ENCODE measurements around the gene CAPRIN2. TPM values are rescaled to one million over a fixed set of nuclear protein-coding genes. Genes with fewer than 3 reads are reported as not detected.
A peak's percentile ranks its signal among the peaks of the same experiment; 100 is the strongest.

The CAPRIN2 gene
- total RNA-seq, 1 donor, result 32.9 TPM

DNA sequence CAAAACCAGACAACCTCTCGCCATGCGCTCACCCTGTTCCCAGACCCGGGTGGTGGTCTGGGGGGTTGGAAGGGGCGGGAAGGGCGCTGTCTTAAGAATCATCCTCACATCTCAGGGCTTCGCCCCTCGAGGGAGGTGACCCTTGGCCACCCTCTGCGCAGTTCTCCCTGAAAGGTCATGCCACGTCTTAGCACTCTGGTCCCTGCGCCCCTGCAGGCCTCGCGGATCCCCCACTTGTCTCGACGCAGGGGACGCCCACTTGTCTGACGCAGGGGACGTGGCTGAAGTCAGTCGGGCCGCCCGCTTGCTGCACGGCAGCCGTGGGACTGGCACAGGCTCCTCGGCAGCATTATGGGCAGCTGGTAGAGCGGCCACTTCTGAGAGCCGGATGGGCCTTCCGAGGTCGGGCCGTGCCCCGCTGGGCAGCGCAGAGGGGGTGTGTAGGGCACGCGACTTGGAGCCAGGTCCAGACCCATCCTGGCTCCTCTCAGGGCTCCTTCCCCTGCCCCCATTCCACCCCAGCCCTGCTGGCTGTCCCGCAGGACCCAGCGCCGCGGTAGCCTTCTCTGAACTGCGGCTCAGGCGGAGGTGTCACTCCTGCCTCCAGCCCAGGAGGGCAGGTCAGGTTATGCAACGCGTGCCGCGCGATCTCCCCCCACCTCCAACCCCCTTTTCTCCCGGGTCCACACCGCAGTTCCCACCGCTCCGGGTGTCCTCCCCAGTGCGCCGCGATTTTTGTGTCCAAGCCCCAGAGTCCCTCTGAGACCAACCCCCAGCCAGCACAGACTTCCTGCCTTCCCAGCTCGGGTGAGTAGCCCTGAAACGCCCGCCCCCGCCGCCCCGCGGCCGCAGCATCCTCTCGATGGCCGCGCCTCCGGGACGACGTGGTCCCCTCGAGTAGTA lies 40.9 kb upstream of the CAPRIN2 start:
- H3K9me3 ChIP-seq (ENCODE audit: low read depth, low read length), result no peaks in the 10 kb centered on the region
- H3K4me3 ChIP-seq (ENCODE audit: insufficient read depth, low read length), result peak overlapping the region; percentile 81
- DNase-seq (ENCODE audit: insufficient read length, low spot score, missing footprints), result peak; percentile 96
- peak overlapping the region; percentile 91 for H3K27ac ChIP-seq (ENCODE audit: low read depth, low read length)
- no peaks in the 10 kb centered on the region for H4K20me1 ChIP-seq (ENCODE audit: insufficient read depth, low read length)
- H3K36me3 ChIP-seq (ENCODE audit: insufficient read depth, low read length), result peaks cover 11% of the 10 kb centered on the region
- H3K4me1 ChIP-seq (ENCODE audit: insufficient read depth, low read length), result peaks cover 29% of the 10 kb centered on the region
- peak overlapping the region; percentile 79 for H2AFZ ChIP-seq (ENCODE audit: low read length)
- no peaks in the 10 kb centered on the region for H3K27me3 ChIP-seq (ENCODE audit: insufficient read depth, low read length)
- H3K79me2 ChIP-seq (ENCODE audit: insufficient read depth, low read length), result peaks cover 2% of the 10 kb centered on the region
- TF ChIP-seq, protein P1, sequence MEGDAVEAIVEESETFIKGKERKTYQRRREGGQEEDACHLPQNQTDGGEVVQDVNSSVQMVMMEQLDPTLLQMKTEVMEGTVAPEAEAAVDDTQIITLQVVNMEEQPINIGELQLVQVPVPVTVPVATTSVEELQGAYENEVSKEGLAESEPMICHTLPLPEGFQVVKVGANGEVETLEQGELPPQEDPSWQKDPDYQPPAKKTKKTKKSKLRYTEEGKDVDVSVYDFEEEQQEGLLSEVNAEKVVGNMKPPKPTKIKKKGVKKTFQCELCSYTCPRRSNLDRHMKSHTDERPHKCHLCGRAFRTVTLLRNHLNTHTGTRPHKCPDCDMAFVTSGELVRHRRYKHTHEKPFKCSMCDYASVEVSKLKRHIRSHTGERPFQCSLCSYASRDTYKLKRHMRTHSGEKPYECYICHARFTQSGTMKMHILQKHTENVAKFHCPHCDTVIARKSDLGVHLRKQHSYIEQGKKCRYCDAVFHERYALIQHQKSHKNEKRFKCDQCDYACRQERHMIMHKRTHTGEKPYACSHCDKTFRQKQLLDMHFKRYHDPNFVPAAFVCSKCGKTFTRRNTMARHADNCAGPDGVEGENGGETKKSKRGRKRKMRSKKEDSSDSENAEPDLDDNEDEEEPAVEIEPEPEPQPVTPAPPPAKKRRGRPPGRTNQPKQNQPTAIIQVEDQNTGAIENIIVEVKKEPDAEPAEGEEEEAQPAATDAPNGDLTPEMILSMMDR (IDR thresholded peaks at IDR 0.05; ENCODE audit: extremely low read depth, low read depth, low read length), result no peak
- H3K4me2 ChIP-seq (ENCODE audit: insufficient read depth, low read length), result peak overlapping the region; percentile 79

DNA sequence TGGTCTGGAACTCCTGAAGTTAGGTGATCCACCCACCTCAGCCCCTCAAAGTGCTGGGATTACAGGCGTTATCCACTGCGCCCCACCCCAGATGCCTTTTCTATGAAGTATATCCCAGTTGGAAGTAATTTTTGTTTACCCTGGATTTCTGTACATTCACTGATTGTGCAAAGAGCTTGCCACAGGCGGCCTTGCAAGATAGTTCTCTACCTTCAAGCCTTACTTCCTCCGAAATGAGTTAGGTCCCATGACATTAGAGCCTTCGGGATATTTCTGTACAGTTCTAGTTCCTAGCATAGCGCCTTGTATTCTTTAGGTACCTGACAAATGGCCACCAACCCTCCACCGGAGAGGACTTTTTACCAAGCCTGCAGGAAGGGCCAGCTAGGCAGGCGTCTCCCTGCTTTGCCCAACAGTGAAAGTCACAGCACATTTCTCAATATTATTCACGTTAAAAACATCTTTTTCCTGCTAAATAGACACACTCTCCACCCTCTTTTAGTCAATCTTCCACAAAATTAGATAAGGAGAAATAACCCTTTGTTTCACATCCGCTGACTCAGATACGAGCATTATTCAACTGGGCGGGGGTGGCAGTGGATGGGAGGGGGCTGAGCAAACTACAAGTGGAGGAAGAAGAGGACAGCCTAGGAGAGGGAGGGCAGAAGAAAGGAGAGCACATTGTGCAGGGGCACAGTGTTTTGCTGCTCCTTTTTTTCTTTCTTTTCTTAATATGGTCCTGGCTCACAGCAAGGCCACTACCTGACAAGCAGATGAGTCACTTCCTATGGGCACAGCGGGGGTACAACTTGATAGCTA lies 40.0 kb upstream of the CAPRIN2 start:
- H3K9me3 ChIP-seq (ENCODE audit: low read depth, low read length), result no peaks in the 10 kb centered on the region
- peaks cover 3% of the 10 kb centered on the region for H3K36me3 ChIP-seq (ENCODE audit: insufficient read depth, low read length)
- DNase-seq (ENCODE audit: insufficient read length, low spot score, missing footprints), result peak; percentile 88
- peak overlapping the region; percentile 91 for H3K27ac ChIP-seq (ENCODE audit: low read depth, low read length)
- peak overlapping the region; percentile 79 for H3K4me2 ChIP-seq (ENCODE audit: insufficient read depth, low read length)
- TF ChIP-seq, protein P1 (IDR thresholded peaks at IDR 0.05; ENCODE audit: extremely low read depth, low read depth, low read length), result no peak
- H4K20me1 ChIP-seq (ENCODE audit: insufficient read depth, low read length), result no peaks in the 10 kb centered on the region
- peaks cover 29% of the 10 kb centered on the region for H3K4me1 ChIP-seq (ENCODE audit: insufficient read depth, low read length)
- peak overlapping the region; percentile 81 for H3K4me3 ChIP-seq (ENCODE audit: insufficient read depth, low read length)
- H3K79me2 ChIP-seq (ENCODE audit: insufficient read depth, low read length), result peaks cover 2% of the 10 kb centered on the region
- H3K27me3 ChIP-seq (ENCODE audit: insufficient read depth, low read length), result no peaks in the 10 kb centered on the region
- peak overlapping the region; percentile 79 for H2AFZ ChIP-seq (ENCODE audit: low read length)

DNA sequence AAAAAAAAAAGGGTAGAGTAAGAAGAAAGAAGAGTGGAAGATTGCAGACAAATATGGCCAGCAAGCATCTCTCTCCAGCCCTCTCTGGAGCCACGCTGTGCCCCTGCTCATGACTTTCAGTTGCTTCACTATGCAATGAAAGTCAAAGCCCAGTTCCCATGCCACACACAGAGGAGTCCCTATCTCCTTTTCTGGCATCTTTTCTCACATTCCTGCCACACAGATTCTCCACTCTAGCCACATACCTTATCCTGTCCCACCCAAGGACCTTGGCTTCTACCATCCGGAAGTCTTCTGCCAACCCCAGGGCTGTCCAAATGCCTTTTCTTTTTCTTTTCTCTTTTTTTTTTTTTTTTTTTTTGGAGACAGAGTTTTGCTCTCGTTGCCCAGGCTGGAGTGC lies 39.3 kb upstream of the CAPRIN2 start:
- H3K4me1 ChIP-seq (ENCODE audit: insufficient read depth, low read length), result peaks cover 29% of the 10 kb centered on the region
- peak overlapping the region; percentile 24 for H3K4me2 ChIP-seq (ENCODE audit: insufficient read depth, low read length)
- peaks cover 2% of the 10 kb centered on the region for H3K79me2 ChIP-seq (ENCODE audit: insufficient read depth, low read length)
- no peaks in the 10 kb centered on the region for H4K20me1 ChIP-seq (ENCODE audit: insufficient read depth, low read length)
- H3K4me3 ChIP-seq (ENCODE audit: insufficient read depth, low read length), result no peak overlapping the region
- DNase-seq (ENCODE audit: insufficient read length, low spot score, missing footprints), result no peak
- no peak overlapping the region for H2AFZ ChIP-seq (ENCODE audit: low read length)
- no peaks in the 10 kb centered on the region for H3K9me3 ChIP-seq (ENCODE audit: low read depth, low read length)
- H3K27ac ChIP-seq (ENCODE audit: low read depth, low read length), result peak overlapping the region; percentile 91
- H3K36me3 ChIP-seq (ENCODE audit: insufficient read depth, low read length), result peaks cover 3% of the 10 kb centered on the region
- TF ChIP-seq, protein P1 (IDR thresholded peaks at IDR 0.05; ENCODE audit: extremely low read depth, low read depth, low read length), result no peak
- no peaks in the 10 kb centered on the region for H3K27me3 ChIP-seq (ENCODE audit: insufficient read depth, low read length)

Data from osteoblast (primary cell).